ENCODE data around the gene RBSN.

Gene RBSN

GRCh38 chr3:15099364-15100098 lies 583 bp upstream of the RBSN start:
- DNase-seq (ENCODE audit: low spot score): peak; percentile 35

DNA sequence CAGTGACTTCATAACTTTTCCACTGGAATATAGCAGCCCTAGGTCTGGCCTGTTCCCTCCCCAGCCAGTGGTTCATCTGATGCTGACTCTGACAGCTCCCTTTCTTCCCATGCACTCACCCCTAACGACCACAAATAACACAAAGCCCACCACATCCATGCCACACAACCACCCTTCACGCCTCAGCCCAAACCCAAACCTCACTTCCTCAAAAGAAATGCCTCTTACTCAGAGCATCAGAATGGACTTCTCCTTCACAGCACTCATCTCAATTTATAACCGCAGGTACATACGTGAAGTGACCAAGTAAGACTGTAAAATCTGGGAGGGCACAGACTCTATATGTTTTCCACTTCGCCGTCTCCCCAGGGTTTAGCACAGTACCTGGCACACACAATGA lies 1.1 kb downstream of the RBSN start:
- no peak for DNase-seq (ENCODE audit: low spot score)

DNA sequence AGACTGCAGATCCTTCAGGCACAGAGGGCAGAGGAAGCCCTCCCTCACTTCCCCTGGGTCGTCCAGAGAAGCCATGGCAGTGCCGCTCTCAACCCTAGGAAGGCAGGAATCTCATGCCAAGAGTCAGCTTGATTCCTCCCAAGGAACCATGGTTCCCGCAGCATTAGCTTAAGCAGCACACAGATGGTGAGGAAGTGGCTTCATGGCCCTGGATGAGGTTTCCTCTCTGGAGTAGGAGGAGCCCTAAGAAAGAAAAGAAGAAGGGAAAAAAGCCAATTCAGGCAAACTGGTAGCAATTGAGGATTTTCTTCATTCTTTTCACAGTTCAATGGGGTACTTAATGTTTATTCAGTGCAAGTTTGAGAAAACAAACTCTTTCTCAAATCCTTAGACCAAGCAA lies 2.9 kb downstream of the RBSN start:
- DNase-seq (ENCODE audit: low spot score): no peak

DNA sequence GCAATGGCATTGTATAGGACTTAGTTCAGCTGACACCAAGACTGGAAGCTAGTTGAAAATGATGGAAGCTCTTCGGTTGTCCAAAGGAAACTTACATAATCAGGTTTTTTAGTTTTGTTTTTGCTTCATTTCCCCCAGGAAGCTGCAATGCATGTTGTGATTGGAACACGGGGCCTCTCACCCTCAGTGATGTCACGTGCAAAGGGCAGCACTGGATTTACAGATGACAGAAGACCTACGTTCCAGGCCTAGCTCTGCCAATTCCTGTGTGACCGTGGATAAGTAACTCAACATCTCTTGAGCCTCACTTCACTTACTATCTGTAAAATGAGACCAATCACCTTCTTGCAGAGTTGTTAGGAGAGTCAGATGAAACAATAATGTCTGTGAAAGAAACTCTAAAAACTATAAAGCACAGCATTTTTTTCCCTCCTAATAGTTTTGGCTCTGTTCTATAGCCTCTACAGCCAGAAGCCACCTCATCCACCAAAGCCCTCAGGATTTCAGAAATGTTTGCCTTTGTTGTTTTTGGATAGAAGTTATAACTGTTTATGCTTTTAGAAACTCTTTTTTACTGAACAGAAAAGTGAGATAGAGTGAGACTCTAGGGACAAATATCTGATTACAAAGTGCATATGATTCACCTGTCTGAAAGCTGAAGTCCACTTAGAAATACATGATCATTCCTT lies 4.6 kb downstream of the RBSN start:
- no peak for DNase-seq (ENCODE audit: low spot score)

- DNase-seq (ENCODE audit: low spot score): no peak
Measured at GRCh38 chr3:15092686-15093085, 6.3 kb downstream of the RBSN start.

DNA sequence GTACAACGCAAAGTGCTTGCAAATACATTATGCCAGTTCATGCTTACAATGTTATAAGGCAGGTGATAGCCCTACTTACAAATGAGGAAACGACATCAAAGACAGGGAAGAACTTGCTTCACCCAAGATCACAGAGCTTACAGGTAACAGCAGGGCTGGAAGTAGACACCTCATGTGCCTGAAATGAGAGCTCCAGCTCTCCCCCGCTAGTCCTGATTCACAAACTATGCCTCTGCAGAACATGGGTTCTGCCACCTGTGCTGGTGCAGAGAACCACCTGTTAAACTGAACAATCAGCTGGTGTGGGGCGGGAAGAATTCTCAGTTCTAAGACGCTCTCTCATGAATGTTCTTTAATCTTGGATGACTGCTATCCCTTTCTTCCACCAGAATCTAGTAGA lies 7.4 kb downstream of the RBSN start:
- no peak for DNase-seq (ENCODE audit: low spot score)

- no peak for DNase-seq (ENCODE audit: low spot score)
Measured at GRCh38 chr3:15089201-15089600, 9.7 kb downstream of the RBSN start.

GRCh38 chr3:15086699-15087098 lies 12.2 kb downstream of the RBSN start:
- DNase-seq (ENCODE audit: low spot score): no peak

DNA sequence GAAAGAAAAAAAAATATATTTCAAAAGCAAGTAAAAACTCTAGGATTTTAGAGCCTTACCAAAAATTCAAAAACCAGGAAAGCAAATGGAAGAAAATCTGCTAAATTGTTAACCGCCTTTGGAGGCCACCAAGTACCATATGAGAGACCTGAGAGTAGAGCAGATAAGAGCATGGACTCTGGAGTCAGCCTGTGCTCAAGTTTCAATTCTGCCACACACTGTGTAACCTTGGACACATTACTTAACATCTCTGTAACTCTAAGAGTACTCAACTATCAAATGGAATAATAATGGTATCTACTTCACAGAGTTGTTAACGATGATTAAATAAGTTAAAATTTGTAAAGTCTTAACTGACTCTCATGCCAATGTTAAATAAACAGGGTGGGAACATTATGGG lies 12.7 kb downstream of the RBSN start:
- DNase-seq (ENCODE audit: low spot score): no peak

GRCh38 chr3:15083252-15083651 lies 15.7 kb downstream of the RBSN start:
- no peak for DNase-seq (ENCODE audit: low spot score)

GRCh38 chr3:15081960-15082664 lies 16.8 kb downstream of the RBSN start:
- DNase-seq (ENCODE audit: low spot score): no peak

DNA sequence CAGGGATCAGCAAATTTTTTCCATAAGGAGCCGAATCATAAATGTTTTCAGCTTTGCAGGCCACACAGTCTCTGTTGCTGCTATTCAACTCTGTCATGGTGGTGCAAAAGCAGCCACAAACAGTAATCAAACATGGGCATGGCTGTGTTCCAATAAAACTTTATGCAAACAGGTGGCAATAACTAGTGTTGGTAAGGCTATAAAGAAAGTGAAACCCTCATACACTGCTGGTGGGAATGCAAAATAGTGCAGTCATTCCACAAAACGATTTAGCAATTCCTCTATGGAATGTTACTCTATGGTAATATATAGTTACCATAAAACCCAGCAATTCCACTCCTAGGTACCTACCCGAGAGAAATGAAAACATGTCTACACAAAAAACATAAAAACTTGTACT lies 19.9 kb downstream of the RBSN start:
- no peak for DNase-seq (ENCODE audit: low spot score)

- no peak for DNase-seq (ENCODE audit: low spot score)
Measured at GRCh38 chr3:15074500-15074899, 24.4 kb downstream of the RBSN start.

DNA sequence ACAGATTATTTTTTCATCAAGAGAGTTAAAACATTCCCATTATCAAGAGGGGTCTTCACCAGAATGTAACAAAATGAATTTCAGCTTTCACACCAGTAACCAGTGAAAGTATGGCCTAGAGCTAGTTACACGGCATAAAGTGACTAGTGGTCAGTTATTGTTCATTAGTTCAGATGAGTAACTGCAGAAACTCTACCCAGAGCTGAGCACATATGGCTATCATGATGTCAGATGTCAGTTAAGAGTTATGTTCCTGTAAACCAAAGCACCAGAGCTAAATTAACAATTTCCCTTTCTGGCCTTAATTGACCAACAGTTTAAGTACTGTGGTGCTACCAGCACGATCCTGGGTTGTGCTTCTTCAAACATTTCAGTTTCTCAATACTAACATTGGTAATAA lies 27.2 kb downstream of the RBSN start:
- DNase-seq (ENCODE audit: low spot score): no peak

DNA sequence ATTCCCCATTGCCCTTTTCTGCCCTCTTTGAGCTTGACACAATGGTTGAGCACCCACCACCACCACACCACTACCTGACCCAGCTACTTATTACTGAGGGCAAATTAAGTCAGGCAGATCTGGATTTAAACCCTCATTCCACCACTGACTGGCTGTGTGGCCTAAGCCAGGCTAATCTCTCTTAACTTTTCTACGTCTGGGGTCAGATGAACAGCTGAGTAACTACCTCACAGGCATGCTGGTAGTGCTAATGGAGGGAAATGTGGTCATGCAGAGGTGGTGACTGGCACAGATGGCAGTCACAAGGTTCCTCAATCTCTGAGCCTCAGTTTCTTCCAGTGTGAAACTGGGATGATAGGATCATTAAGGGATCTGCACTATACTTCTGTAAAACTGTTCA lies 29.5 kb downstream of the RBSN start:
- DNase-seq (ENCODE audit: low spot score): no peak

DNA sequence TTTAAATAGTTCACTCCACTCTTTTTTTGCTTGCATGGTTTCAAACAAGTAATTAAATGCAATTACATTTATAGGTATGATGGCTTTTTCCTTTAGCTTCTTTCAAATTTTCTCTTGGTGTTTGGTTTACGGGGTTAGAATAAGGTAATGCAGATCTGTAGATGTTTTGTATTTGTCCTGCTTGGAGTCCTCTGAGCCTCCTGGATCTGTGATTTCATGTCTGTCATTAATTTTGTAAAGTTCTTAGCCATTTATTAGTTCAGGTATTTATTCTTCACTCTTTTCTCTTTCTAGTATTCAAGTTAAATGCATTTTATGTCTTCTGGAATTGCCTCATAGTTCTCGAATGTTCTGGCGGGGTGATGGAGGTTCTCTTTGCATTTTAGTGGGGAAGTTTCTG lies 32.5 kb downstream of the RBSN start:
- DNase-seq (ENCODE audit: low spot score): no peak

GRCh38 chr3:15065550-15066007 lies 33.4 kb downstream of the RBSN start:
- no peak for DNase-seq (ENCODE audit: low spot score)

GRCh38 chr3:15064835-15065549 lies 34.0 kb downstream of the RBSN start, which contains the start of gene MRPS25:
MRPS25 (minus strand) TSS chr3:15065315; CDS start chr3:15065194, 121 bp downstream.
- peak; percentile 99 for DNase-seq (ENCODE audit: low spot score)

DNA sequence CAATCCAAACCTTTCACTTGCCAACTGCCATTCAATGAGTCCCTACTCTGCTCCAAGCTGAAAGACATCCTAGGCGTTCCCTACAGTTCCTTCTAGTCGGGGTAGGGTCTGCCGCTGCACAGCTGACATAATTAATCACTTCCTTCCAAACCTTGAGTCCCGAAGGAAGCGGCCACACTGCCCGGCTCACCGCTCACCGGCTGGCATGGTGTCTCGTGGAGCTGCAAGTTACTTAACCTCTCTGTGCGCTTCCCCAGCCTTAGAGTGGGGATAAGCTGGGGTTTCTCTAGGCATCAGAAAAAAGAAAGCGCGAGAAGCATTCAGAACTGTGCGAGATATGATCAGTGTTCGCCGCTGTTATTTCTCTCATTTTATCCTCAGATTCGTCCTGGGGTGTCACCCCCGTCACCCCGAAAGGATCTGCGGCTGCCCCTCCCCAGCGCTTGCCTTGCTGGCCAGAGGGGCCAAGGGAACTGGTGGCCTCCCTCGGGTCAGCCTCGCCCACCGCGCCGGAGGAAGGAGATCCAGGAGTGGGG lies 34.6 kb downstream of the RBSN start:
- DNase-seq (ENCODE audit: low spot score): peak; percentile 55

- no peak for DNase-seq (ENCODE audit: low spot score)
Measured at GRCh38 chr3:15063656-15064286, 35.2 kb downstream of the RBSN start.

DNA sequence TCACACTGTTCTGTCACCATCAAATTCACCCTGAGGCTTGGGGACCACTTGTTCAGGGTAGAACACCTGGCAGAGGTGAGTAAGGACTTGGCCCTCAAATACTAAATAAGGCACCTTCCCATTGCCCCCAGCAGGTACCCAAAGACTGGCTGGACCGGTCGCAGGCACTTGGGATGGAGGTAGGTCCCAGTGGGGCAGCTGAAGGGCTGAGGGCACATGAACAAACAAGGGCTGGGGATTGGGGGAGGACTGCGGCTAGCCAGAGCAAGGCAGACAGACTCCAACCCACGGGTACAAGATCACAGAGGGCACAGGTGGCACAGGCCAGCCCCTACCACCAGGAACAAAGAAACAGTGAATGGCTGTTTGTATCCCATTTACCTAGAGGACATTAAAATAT lies 35.7 kb downstream of the RBSN start:
- no peak for DNase-seq (ENCODE audit: low spot score)

- DNase-seq (ENCODE audit: low spot score): no peak
Measured at GRCh38 chr3:15060029-15060428, 38.9 kb downstream of the RBSN start.

Data from AG20443 (cell line).